DMS 273 (cell line): ENCODE measurements around the gene IL2RA.
"Not testable (repeated sequence)": the region's sequence is repeated elsewhere in the genome, so short reads cannot be mapped to it uniquely, and the experiment has no call there.

Source experiments
- DNase-seq: peaks from one replicate; lab custom pipeline; 2025; ENCODE audit not compliant: unreplicated experiment; lab: John Stamatoyannopoulos, UW

IL2RA gene

DNA sequence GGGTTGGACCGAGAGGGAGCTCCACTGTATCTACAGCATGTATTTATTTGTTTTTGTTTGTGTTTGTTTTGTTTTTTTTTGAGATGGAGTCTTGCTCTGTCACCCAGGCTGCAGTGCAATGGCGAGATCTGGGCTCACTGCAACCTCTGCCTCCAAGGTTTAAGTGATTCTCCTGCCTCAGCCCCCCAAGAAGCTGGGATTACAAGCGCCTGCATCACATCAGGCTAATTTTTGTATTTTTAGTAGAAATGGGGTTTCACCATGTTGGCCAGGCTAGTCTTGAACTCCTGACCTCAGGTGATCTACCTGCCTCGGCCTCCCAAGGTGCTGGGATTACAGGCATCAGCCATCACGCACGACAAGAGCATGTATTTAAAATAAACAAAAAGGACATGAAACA is 18.8 kb downstream of the IL2RA start:
- not testable (repeated sequence) for DNase-seq

DNA sequence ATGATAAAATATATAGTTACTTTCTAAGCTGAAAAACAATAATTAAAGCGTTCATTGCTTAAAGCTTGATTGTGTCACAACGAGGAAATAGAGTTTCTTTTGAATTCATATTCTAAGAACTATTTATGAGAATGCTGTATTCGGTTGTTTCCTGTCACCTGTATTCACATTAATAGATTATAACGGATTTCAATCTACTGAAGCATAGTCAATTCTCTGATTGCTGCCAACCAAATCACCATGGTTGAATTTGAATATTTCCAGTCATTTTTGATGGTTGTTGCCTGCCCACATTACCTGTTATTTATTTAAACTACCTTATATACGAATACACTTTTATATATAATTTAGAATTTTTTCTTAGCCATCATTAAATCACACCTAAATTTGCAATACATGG is 22.0 kb downstream of the IL2RA start:
- no peak for DNase-seq

DNA sequence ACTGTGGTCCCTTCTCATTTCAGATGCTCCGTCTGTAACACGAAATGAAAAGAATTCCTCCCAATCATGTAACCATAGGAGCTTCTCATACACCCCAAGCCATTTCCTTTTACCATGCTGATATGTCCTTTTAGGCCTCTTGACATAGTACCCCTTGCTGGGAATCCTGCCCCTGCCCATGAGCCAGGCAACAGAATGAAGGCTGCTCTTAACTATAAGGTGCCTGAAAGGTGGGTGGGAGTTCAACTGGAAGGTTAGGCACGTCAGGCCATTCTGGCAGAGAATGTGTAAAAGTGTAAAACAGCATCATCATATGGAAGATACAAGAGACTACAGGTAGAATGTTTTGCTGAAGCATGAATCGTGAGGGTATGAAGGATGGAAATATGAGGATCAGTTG is 22.5 kb downstream of the IL2RA start:
- DNase-seq: no peak

DNA sequence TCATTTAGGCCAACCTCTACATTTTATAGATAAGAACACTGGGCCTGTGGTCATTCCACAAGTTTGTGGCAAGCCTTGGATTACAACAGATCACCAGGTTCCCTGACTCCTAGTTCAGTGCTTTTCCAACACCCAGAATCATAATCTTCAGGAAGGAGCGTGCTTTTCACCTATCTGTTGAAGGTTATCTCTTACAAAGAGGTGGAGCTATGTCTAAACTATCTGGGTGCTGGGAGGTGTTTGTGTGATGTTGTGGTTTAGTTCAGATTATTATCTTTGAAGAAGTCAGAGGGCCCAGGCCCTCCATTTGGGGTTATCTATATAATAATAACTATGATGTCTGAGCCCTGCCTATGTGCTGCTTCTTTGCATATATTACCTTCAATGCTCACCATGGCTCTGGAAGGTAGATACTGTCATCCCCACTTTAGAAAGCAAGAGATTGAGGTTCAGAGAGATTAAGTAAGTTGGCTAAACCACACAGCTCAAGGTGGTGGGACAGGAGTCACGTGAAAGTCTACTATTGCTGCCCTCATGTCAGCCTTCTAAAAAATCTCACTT is 24.0 kb downstream of the IL2RA start:
- no peak for DNase-seq

DNA sequence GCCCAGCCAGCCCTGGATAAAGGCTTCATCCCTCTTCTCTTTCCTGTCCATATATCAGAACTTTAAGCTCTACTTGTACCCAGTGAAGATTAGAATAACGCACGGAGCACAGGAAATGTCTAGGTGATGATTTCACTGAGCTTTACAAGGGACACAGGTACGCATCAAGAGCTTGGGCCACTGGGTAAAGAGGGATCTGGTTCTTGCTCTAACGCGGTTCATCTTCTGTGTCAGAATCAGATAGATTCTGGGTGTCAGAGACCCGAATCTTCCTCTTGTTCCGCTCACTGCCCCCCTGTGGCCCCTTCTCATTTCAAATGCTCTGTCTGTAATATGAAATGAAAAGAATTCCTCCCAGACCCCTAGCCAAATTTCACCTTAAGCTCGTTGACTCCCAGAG is 24.7 kb downstream of the IL2RA start:
- DNase-seq: no peak

DNA sequence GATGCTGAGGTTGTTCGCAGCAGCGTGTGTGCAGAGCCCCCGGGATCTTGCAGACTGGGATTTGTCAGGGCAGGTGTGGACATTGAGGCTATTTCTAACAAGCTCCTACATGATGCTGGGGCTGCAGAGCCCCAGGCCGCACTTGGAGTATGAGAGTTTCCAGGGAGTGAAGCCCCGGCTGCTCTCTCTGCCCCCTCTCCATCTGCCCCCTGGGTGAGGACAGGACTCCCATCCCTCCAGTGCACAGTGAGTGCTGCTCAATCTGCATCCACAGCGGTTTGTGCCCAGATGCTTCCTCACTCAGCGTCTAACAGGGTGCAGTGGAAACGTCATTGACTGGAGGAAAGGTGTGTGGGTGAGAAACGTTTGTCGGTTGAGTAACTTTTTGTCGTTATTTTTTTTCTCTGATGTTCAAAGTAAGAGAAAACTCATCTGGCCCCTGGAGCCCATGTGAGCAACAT is 25.3 kb downstream of the IL2RA start:
- no peak for DNase-seq

DNA sequence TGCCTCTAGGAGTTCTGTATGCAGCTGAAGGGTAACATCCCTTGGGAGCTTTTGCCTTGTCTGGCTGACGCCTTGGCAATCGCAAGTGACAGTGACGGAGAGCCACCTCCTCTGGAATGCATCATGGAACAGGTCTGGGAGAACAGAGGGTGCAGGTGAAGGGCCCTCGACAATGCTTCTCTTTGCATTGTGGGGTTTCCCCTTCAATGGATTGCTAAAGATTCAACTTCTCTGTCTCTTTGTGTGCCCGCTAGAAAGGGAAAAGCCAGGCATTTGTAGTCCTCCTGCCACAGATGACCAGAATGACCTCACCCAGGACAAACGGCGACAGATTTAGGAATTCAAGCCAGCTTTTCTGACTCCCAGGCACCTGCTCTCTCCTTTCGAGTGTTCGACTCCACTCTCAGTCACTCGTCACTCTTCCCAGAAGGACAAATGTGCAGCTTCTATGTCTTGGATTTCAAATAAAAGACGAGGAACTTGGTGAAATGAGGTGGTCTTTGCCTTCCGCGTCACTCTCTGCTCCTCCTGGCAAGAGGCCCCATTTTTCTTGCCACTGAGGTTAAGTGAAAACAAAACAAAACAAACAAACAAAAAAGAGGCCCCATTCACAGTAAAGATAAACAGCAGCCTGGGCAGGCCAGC is 26.1 kb downstream of the IL2RA start:
- DNase-seq: no peak

DNA sequence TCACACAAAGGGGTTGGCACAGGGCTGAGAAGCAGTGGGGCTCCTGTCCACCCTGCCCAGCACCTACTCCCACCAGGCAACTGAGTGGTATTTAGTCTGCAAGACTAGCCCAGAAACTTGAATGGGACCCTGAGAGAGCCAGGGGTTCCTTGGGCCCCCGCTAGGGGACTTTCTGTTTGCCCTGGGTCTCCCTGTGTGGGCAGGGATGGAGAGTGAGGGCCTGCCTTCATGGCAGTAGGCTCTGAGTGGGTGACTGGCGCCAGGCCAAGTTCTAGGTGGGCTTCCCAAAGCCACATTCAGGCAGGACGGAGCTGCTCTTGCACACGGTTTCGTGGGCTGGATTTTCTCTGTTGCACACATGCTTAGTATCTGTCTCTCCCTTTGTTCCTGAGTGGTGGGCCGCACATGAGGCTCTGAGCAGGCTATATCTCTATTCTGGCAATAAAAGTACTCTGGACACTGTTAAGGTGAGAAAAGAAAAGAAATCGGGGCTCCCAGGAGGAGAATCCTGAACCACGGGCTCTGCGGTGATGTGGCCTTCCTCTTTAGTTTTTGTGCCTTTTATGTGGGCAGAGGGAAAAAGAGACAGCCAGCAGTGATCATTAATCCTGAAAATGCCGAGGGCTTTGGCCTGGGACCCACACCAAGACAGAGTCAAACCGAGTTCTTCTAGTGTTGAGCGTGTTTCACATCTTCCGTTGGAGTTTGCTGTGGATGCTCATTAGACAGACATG is 26.9 kb downstream of the IL2RA start:
- DNase-seq: no peak

DNA sequence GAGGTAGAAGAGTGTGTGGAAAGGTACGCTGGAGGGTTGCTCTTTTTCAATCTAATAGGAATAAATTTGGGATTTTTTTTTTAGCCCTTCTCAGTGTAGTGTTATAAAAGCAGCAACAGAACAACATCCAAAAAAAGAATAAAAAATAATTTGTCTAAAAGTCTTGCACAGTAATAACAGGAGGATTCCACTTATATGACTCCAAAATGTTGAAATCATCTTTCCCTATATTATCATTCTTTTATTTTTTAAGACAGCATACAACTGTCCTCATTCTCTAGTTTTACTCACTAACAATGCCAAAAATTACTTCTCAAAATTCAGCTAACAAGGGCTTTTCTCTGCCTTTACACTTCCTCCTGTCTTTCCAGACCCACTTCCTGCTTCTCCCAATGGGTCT is 27.8 kb downstream of the IL2RA start:
- DNase-seq: no peak

DNA sequence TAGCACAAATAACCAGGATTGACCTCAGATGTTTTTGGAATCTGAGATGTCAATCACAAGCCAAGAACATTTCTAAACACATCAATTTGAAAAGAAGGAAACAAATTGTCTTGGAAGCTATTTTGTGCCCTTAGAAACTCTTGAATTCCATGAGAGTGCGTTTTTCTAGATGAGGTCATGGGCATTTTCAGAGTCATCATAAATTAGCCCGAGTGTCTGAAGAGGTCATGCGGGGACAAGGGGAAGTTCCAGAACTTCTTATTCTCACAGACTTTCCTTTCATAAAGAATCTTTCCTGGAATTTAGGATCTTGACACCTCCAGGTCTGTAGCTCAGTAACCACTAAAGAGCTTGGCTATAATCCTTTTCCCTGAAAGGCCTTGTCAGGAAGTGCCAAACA is 28.2 kb downstream of the IL2RA start:
- DNase-seq: no peak

DNA sequence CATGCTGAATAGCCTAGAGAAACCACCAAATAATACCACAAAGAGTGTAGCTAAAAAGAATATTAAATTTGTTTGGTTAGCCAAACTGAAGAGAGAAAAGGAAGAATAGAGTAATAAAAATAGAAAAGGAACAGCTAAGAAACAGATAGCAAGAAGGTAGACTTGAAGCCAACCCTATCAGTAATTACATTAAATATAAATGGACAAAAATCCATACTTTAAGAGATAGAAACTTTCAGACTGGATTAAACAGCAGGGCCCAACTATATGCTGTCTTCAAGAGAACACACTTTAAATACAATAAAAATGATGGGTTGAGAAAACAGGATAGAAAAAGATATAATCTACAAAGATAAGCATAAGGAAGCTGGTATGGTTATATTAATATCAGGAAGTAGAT is 31.2 kb downstream of the IL2RA start:
- DNase-seq: no peak

DNA sequence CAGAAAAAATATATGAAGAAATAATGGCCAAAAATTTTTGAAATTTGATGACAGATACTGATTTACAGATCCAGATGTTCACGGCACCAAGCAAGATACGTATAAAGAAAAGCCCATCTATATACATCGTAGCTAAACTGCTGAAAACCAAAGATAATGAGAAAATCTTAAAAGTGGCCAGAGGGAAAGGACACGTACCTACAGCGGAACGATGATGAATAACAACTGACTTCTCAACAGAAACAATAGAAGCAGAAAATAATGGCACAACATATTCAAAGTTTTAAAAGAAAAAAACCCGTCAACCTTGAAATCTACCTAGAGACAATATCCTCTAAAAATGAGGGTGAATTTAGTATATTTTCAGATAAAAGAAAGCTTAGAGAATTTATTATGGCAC is 31.9 kb downstream of the IL2RA start:
- no peak for DNase-seq

DNA sequence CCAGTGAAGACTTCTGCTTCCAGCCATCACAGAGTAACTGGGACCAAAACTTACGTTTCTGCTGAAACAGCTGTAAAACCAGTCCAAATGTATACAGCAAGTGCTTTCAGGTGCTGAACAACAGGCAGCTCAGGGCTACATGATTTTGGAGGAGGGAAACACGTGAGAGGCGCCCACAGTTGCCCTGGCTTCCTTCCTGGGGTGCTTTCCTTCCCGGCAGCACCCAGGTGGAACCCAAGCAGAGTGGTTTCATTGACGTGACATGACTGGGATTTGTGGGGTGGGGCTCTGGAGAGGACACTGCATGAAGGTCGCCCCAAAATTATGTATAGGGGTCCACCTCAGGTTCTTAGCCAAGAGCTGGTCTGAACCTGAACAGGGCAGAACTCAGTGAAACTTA is 34.2 kb downstream of the IL2RA start:
- no peak for DNase-seq

DNA sequence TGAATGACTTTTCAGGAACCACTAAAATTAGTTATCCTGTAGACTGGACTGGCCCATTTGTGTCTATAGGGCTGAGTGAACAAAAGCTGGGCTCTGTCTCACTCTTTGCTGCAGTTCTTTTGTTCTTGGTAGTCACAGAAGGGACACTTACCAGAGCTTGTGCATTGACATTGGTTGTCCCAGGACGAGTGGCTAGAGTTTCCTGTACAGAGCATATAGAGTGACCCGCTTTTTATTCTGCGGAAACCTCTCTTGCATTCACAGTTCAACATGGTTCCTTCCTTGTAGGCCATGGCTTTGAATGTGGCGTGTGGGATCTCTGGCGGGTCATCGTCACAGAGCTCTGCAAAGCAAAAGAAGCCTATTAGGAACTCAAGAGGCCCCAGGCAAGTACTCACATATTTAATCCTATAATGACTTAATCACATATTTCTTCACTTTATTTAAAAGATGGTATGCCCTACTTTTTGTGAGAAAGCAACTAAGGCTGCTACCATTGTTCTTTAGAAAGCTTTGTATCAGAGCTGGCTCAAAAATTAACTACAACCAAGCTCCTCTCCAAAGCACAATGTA is 36.4 kb downstream of the IL2RA start:
- DNase-seq: no peak

DNA sequence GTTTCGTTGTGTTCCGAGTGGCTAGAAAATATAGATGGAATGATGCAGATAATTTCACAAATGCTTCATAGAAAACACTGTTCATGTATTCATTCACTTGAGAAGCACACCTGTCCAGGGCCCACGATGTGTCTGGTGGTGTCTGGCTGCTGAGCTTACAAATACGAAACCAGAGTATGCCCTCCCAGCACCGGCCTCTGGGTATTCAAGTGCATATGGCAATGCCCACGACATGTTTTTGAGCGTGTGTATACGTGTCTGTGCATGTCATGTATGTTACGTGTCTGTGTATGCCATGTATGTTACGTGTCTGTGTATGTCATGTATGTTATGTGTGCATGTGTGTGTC is 37.9 kb downstream of the IL2RA start:
- DNase-seq: no peak

DNA sequence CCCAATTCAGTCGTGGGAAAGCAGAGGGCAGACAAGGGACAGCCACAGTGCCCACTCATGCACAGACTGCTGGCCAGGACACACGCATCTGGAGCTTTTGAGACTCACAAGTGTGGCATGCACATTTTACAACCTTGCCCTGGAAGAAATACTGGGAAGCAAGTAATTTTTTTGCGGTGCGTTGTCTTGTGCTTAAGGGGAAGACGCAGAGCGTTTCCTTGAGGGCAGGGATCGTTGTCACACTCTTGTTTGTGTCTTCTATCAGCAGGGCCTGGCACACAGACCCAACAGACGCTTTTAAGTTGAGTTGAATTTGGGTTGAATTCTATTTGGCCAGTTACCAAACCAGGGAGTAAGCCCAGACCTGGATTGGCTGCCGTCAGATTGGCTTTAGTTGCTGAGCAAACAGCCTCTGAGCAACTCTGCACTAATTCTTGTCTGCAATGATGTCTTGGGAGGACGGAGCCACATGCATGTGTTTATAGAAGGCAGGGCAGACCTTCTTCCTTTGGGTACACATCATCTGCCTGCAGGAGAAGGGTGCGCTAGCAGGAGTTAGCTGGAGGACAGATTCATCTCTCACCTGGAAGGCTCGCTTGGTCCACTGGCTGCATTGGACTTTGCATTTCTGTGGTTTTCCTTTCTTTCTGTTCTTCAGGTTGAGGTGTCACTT is 38.4 kb downstream of the IL2RA start:
- no peak for DNase-seq

DNA sequence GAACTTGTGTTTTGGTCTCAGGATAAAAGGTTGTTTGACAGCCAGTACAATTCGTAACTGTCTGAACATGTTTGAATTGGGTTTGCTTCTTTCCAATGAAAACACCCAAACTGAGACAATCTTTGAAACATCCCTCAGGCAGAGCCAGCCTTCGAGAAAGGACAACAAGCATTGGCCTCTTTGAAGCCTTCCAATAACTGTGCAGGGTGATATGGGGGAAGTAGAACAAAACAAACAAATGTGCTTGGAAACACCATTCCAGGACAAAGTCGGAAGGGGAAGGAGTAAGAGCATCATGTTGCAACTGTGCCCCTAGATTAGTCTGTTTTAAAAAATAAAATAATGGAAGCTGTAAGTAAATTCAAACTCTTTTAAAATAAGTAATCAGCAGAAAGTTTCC is 39.5 kb downstream of the IL2RA start:
- no peak for DNase-seq

DNA sequence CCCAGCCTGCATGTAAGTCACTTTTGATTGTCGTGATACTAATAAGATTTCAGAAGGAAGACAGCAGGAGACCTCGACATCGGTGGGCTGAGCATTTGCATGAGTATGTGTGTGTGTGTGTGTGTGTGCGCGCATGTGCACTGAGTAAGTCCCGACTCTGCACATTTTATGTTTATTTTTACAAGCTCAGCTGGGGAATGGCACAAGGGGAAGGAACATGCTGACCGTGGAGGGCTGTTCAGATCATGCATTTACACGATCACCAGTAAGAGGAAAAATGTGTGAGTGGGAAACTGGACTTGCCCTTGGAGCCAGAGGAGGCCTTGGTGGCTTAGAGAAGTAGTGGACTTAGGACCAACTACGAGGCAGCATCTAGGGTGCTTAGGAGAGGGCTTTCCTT is 41.3 kb downstream of the IL2RA start:
- DNase-seq: no peak

DNA sequence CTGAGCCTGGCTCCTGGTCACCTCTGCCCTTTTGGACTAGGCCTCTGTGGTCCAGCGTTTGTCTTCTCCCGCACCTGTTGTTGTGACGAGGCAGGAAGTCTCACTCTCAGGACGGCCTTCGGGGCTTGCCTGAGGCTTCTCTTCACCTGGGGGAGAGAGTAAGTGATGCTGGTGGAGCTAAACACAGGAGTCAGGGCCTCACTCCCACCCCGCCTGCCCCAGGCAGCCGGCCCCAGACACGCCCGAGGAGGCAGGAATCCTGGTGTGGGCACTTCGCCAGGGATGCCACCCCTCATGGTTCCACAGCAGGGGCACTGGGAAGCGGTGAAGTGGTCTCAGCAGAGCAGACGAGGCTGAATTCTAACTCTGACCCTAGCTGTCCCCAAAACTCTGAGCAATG is 42.4 kb downstream of the IL2RA start:
- DNase-seq: no peak

DNA sequence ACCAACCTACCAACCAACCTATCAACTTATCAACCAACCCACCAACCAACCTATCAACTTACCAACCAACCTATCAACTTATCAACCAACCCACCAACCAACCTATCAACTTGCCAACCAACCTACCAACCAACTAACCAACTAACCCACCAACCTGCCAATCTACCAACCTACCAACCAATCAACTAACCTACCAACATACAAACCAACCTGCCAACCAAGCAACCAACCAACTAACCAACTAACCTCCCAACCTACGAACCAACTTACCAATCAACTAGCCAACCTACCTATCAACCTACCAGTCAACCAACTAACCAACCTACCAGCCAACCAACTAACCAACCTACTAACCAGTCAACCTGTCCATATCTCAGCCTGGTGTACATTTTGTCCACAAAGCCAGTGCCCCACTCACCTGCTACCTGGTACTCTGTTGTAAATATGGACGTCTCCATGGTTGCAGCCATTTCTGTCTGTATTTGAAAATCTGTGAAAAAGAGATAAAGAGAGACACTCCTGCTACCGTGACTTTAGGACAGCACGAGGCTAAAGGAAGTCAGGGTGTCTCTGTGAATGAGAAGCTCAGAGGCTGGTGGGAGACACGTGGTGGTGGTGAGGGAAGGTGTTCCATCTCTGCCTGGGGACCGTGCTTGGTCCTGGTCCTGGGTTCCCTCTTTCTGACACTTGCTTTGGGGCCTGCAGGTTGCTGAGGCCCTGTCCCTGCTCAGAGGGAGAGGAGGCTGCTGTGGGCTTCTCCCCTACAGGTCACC is 43.0 kb downstream of the IL2RA start:
- no peak for DNase-seq

DNA sequence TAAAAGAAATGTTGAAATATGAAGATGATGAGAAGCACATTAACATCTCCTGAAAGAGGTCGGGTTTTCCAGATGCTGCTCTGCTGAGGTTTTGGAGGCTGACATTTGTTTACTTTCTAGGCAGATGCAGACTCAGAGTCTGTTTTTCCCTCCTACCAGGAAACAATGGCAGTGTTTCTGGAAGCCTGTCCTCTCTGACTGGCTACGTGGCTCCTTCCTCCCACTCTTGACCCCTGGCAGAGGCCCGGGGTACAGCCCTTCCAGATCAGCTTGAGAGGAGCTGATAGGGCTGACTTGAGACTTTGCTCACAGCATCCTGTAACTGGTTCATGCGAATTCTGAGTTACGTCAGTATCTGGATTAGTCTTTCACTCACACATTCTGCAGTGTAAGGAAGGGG is 43.7 kb downstream of the IL2RA start:
- no peak for DNase-seq
